HG02588 (cell line): ENCODE data around the gene GRIK2.

ENCODE experiments used
- ATAC-seq: cut with Tn5 transposase; IDR thresholded peaks from one replicate; pipeline ENCODE4 v1.9.1; 2021; ENCODE audit warnings: mild to moderate bottlenecking, moderate library complexity; ENCODE audit not compliant: unreplicated experiment

Gene GRIK2

DNA sequence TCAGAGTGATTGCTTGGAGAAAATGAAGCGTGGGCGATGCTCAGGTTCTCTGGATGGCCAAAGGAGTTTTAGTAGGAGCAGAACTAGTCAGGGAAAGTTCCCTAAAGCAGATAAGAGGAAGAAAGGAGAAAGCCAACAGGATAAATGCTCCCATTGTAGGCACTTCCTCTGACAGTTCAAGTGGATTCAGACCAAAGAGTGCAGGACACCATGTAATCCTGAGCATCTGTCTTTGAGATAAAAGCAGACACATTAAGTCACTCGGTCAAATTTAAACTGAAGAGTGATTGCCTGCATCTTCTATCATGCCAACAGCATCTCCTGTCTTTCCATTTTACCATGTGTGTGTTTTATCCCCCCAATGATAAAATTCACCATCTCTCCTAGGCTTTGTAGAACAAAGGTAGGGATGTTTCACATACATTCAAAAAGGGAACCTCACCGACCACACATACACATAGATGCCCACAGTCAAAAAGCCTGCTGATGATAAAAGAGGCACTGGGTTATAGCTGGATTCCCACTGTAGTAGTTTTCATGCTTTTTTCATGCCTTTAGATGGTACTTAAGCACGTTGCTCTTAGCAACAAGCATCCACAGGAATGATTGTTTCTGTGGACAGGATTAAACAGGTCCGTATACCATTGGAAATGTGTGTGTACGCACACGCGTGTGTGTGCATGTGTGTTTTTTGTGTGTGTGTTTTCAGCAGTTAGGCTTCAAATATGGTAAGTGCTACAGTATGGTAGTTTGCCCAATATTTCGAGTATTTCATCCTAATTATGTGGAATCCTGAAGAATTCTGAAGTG is 7.0 kb downstream of the GRIK2 start:
- ATAC-seq, result no peak

DNA sequence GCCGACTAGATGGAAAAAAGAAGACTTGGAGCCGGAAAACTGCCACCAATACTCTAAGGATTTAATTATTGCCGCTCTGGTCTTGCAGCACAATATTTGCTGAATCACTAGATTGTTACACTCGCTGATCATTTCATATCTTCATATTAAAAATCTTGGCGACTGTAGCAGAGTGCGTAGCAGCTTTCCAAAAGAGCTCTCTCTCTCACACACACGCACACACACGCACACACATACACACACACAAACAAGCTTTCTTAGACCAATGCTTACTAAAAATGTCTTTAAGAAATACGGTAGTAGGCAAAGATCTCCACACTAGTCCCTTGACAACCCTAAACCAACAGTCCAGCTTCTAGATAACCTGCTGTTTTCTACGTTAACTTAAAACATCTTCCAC is 7.7 kb downstream of the GRIK2 start:
- no peak for ATAC-seq

DNA sequence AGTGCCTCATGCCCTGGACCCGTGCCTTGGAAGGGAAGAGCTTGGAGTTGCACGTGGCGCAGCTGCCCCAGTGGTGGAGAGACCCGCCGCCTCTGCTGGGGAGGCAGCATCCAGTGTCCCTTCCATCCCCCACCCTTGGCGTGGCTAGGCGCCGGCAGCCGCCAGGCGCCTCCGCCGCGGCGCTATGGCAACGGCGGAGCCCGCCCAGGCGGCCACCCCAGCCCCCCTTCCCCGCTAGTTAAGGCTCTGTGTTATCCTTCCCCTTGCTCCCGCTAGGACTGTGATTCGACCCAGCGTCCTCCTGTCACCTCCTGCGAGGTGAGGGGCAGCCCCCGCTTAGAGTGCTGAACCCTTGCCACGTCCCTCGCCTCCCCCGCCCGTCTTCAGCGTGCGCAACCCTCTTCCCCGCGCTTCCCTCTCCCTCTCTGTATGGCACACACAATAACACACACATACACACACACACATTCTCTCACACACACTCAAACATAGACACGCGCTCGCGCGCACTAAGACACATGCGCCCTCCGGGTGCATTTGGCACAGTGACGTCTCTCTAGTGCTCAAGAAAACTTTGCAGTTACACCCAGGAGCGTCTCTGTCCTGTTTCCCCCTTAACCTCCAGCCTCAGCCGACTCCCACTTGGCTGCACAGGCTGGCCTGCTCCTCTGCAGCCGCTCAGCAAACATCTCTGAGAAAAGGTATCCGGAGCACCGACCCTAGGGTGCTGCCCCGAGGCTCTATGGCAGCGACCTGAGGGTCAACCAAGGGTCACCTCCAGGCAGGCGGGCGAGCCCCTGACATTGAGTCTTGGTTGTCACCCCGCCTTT is 8.5 kb downstream of the GRIK2 start:
- no peak for ATAC-seq

DNA sequence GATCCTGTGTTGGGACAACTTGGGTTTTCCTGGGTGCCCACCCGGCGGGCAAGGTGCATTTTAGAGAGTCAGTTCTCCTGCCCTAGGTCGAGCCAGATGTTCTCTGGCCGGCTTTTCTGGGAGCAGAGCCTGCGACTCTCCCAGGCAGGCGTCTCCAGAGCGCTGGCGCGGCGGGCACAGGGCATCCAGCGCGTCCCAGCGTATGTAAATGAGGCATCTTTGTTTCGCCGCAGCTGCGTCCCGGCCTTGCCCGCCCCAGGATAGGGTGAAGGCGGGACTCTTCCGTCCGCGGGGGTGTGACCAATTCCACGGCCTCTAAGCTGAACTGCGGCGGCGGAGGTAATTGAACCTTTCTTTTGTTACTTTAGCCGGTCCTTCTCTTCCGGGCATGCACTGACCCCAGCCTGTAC is 9.1 kb downstream of the GRIK2 start:
- no peak for ATAC-seq

DNA sequence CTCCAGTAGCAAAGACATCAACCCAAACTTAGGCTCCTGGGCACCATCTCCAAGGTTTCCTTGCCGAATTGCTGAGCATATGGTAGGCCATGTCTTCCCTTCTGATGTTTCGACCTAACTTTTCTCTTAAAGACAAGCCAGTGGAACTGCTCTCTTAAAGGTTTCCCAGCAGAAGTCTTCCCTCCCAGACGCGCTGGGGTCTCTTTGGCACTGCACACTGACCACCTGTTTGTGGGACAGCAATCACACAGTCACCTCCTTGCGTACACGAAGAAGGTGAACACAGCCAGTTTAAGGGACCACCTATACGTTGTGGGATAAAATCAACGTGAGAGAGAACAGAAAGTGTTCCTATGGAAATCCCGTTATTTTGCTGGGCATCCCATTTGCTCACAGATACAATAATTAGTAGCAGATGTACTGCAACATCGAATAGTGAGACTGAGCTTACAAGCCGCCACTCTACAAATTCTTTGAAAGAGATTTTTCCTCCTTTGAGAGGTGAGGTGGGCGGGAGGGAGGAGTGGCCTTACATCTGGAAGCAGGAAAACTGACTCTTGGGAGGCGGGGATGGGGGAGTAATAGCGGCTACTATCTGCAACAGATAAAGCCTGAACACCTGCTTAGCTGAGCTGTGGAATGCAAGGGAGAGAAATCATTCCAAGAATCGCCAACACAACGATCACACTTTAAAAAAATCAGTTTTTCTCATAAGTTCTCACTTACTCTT is 9.9 kb downstream of the GRIK2 start:
- ATAC-seq, result no peak

DNA sequence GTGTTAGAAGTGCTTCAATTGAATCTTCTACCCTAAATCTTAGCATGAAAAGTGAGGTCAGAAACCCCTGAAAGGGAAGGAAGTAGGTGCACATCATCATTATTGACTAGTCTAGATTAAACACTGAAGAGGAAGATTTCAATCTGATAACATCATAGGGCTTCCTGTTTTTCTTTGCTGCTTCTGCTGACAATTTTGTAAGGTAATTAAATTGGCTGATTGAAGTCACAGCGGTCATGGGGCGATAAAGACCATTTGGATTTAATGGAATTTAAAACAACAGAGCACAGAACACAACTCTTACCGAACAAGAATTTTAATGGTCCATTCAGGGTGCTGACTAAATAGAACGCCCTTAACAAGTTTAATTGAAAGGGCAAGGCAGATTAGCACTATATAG is 11.3 kb downstream of the GRIK2 start:
- ATAC-seq, result no peak

DNA sequence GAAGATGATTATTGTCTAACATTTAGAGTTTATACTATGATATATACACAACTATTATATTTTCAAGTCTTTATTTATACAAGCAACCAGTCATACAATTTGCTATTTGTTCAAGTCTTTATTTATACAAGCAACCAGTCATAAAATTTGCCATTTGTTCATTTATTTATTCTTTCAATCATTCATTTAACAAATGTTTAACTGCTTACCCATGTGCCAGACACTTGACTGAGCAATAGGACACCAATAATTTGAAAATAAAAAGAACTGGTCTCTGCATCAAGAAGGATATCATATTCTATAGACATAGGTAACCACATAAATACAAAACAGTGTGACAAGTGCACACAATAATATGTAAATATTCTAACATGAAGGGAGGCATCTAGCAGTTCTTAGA is 20.3 kb downstream of the GRIK2 start:
- ATAC-seq, result no peak

DNA sequence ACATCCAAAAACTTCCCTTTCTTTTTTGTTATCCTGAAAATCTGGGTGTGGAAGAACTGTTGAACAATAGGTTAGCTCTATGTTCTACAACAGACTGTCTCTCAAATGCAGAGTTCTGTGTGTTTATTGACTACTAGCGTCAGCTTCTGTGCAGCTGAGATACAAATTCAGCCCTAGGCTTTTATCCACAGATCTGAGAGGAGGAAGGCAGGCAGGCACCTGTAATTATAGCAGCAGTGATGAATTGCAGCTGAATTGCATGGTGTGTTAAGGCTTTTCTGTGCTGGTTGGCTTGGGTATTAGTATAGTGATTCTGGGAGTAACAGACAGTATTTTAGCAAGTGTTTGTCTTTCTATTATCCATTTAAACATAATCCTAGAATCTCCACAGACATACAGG is 24.4 kb downstream of the GRIK2 start:
- no peak for ATAC-seq

DNA sequence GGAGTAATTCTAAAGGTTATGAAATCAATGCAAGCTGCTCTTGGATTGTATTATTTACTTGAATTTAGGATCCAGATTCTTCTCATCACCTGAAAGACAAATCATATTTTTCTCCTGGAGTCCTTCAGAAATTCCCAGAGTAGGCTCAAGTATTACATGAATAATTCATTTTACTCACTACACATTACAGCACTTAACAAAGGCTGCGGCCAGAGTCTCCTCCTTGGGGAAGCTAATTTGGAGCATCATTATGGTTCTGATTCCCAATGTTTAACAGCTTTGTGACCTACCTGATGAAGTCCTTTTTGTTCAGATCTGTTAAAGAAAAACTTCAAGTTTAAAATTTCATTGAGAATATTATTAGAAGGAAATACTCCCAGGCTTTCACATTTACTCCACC is 28.7 kb downstream of the GRIK2 start:
- ATAC-seq, result no peak

DNA sequence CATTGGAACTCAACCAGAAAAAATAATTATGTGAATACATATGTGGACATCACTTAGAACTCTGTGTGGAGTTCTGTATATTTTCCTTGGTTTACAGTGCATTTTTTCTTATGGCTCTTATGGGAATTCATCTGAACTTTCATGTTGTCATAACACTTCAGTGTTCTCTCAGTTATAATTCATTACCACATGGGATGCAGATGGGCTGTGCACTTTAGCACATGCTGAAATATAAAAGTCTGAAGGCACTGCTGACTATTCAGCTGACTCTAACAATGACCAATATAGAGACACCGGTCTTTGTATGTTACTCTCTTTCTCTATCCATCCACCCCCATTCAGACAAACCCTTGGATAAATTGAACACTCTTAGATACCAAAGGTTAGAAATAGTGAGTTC is 29.3 kb downstream of the GRIK2 start:
- ATAC-seq, result no peak

DNA sequence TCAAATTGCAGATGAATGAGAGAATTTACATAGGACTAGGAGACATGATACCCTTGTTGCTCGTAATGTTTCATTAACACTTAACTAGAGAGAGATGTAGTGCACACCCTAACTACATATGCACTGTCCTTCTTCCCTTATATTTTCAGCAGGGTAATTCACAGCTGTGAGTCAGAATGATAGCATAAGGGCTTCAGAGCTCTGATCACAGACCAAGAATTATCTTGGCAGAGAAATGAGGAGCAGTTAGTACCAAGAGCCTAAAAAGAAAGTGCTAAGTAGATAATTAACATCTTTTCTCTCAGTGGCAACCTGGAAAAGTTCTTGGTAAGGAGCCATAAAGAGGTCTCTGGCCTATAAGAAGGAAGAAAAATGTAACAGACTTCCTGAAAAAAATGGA is 35.8 kb downstream of the GRIK2 start:
- no peak for ATAC-seq

DNA sequence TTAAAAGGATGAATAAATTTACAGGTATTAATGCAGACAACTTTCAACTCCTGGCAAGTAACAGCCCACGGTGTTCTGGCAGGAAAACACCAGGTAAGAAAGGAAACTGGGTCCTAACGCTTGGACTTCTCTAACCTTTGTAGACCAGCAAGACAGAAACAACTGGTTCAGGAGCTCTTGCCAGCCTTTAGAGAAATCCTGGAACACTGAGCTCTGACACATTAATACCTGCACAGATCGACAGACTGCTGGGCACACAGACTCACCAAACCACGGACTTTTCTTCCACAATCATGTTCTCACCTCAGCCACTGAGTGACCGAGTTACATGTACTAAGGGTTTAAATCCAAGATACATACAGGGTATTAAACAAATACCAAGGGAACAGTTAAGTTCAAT is 36.3 kb downstream of the GRIK2 start:
- ATAC-seq, result no peak

DNA sequence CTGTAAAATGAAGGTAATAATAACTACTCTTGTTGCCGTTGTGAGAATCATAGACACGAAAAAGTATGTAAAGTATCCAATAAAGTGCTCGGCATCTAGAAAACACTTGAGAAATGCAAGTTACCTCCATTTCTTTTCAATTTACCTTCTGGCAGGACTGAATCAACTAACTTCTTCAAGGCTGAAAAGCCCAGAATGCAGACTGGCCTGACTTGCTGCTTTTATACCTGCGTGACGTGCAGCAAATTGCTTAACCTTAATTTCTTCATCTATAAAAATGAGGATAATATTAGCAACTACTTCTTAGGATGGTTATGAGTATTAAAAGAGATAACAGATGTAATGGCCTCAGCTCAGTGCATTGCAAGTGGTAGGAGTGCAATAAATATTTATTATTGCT is 39.6 kb downstream of the GRIK2 start:
- ATAC-seq, result no peak

DNA sequence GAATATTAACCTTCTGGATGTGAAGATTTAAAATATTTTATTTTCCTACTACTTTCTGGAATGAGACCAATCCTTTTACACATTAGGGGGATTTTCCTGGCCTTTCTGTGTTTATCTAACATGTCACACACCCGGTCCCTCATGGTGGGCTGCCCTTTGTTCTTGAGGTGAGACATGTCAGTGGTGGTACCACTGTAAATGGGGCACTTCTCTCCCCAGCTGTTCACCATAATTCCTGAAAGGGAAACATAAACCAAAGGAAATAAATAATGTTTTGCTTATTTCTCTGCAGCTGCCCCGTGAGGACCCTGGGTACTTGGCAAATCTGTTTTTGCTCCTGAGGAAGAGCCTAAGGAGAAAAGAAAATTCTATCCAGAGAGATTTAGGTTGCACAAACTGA is 41.1 kb downstream of the GRIK2 start:
- no peak for ATAC-seq

DNA sequence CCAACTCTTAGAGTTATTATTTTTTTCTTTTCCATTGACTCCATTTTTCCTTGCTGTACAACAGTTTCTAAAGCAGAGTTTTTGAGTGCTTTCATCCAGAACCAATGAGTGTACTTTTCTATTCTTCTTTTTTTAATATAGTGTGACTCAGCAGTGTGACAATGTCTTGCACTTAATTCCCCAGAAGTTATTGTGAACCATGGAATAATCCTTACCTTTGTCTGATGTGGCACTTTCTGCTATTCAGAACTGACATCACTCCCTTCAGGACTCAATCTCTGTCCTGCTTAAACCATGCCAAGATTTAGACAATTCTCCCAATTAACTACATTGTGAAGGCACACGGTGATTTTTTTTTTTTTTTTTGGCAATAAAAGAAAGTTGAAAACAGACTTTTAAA is 41.5 kb downstream of the GRIK2 start:
- ATAC-seq, result no peak

DNA sequence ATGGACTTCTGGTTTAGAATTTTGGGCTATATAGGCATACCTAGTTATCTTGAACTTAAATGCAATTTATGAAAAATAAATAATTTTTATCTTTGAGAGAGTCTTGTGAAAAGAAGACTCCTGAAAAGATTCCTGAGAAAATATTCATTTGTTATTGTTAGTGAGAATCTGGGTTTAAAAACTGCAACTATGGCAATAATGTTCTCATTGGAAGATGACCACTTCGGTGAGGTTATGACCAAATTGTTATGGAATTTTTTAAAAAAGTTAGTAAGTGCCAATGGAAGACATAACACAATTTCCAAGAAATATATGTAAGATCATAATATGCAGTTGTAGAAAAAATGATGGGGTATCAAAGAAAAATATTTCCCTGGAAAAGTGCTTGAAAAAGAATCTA is 46.3 kb downstream of the GRIK2 start:
- no peak for ATAC-seq

DNA sequence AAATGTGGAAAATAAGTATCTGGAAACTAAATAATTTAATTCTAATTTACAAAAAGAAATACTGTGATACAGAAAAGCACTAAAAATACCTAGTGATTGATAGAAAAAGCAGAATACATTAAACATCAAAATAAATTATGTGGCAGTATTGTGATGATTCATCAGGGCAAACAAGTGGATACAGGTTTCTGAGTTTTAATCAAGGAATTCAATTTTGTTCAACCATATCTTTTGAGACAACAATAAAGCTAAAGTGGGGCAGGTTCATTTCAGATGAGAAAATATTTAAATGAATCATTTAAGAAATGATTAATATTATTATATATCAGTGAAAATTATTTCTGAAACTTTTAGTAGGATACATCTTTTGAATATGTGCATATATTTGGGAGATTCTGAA is 49.8 kb downstream of the GRIK2 start:
- no peak for ATAC-seq

DNA sequence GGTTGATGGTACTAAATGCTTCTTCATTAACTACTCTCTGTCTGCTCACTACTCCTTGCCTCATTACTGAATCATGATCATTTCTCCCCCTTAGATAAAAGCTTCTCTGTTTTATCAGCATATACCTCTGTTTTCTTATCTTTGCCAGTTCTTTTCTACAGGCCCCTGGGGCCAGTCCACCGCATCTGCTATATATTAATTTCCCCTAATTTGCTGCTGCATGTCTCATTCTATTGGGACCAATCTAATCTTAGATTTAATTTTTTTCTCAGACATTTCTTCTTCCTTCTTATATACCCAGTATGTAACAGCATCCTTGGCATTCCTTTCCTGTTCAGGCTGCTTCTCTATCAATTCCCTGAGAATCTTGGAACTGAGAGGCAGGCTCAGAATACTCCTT is 51.2 kb downstream of the GRIK2 start:
- ATAC-seq, result no peak

DNA sequence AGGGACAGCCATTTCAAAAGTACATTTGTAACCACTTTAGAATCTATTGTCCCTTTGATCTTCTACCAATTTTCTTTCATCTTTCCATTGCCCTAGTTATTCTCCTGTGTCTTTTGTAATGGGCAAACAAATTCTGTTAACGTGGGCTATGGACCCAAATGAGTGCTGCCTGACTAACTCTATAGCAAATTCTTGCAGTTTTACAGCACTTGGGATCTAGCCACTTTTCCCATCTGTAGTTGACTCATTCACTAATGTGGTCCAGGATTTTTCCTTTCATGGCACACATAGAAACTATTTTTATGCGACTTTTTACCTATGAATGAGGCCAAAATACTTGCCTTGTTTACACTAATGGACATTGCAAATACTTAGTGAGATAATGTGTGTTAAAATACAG is 52.0 kb downstream of the GRIK2 start:
- no peak for ATAC-seq

DNA sequence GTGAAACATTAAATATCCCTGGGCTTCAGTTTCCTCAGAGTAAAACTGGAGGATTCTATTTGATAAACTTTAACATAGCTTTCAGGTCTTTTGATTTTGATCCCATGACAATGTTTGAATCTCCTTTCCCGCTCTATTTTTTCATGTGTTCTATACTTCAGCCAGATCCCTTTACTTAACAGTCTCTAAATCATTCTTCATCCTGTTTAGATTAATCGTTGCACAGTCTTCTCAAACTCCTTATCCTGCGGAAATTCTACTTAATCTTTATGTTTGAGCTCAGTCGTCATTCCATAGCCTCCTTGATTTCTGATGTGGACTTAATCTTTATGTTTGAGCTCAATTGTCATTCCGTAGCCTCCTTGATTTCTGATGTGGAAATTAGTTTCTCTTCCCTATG is 57.4 kb downstream of the GRIK2 start:
- no peak for ATAC-seq

DNA sequence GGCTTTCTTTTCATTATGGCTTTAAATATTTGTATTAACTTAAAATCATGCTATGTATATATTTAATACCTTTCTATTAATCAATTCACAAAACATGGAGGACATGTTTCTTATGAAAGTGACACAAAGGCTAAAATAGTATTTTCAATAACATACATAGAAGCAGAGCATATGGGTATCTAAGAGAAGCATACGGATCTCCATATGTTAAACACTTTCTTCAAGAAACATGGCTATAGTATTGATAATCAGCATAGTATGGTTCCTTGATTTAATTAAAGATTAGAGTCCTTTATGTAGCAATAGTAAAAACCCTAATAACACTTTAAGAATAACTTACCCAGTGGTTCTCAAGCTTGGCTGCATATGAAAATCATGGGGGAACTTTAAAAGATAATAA is 58.5 kb downstream of the GRIK2 start:
- ATAC-seq, result no peak

DNA sequence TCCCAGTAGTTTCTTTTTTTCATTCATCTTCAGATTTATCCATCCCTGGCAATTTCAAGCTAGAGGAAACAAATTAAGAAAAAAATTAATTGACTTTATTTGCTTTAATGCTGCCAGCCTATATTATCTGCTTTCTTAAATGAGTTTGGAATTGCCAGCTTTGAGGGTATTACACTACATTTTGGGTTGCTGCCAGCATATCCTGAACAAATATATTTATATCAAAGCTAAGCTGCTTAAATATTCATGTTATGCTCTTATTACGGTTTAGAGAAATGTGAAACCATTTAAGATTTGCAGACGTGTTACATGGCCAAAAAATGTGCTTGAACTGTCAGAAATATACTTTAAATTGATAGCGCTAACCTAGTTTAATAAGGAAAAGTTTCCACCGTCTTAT is 59.7 kb downstream of the GRIK2 start:
- no peak for ATAC-seq
